Lung (tissue), 12 donors: ENCODE measurements around the gene DMXL2. TPM values are rescaled to one million over a fixed set of nuclear protein-coding genes. Genes with fewer than 3 reads are reported as not detected.
A peak's percentile ranks its signal among the peaks of the same experiment; 100 is the strongest.

Source experiments
- ATAC-seq: fragments of 200-7000 bp; cut with Tn5 transposase; one replicate; pipeline ENCODE4 v1.9.1; 2020; ENCODE audit warnings: moderate number of reproducible peaks; ENCODE audit not compliant: insufficient read depth, low FRiP score
- DNase-seq, 3 donors: peaks; one replicate each; pipeline ENCODE4 v3.0.0-alpha.2; 2013 to 2017
- H3K27ac ChIP-seq, 2 donors: one replicate each; pipeline ENCODE4 v1.5.1; 2013; ENCODE audit warnings: mild to moderate bottlenecking in 2 of 2, moderate library complexity in 2 of 2, control low read depth in 1 of 2, inconsistent platforms in 1 of 2, low read depth in 1 of 2, low read length in 1 of 2
- H3K27me3 ChIP-seq, 3 donors: one replicate each; pipeline ENCODE4 v1.5.1; 2013; ENCODE audit warnings: low read length in 2 of 3; ENCODE audit not compliant: control insufficient read depth in 3 of 3, insufficient read depth in 3 of 3
- H3K36me3 ChIP-seq, 4 donors: one replicate each; pipeline ENCODE4 v1.5.1; 2013; ENCODE audit warnings: low read length in 4 of 4, mild to moderate bottlenecking in 1 of 4, moderate library complexity in 1 of 4; ENCODE audit not compliant: control insufficient read depth in 4 of 4, insufficient read depth in 4 of 4
- H3K4me1 ChIP-seq, 5 donors: one replicate each; pipeline ENCODE4 v1.5.1; 2013; ENCODE audit warnings: low read length in 5 of 5, mild to moderate bottlenecking in 2 of 5, moderate library complexity in 1 of 5; ENCODE audit not compliant: control insufficient read depth in 5 of 5, insufficient read depth in 5 of 5
- H3K4me3 ChIP-seq: one replicate; pipeline ENCODE4 v1.5.1; 2013; ENCODE audit warnings: mild to moderate bottlenecking, control low read depth, moderate library complexity
- H3K9ac ChIP-seq, 2 donors: one replicate each; pipeline ENCODE4 v1.5.1; 2013; ENCODE audit warnings: low read length in 2 of 2, control low read depth in 1 of 2; ENCODE audit not compliant: insufficient read depth in 1 of 2
- H3K9me3 ChIP-seq, 4 donors: one replicate each; pipeline ENCODE4 v1.5.1; 2013; ENCODE audit warnings: low read length in 3 of 4, mild to moderate bottlenecking in 1 of 4, moderate library complexity in 1 of 4; ENCODE audit not compliant: control insufficient read depth in 4 of 4, insufficient read depth in 3 of 4
- CTCF ChIP-seq: IDR thresholded peaks from 2 replicates; pipeline ENCODE4 v1.5.1; 2012; ENCODE audit warnings: mild to moderate bottlenecking; ENCODE audit errors: control extremely low read depth, extremely low read depth
- WGBS, 2 donors: extraction: QIAGEN DNeasy Blood & Tissue Kit; methylation state at CpG; one replicate each; pipeline ENCODE4 v1.1.7; 2013; 5-methylcytosine and 5-hydroxymethylcytosine counted together
- polyA plus RNA-seq, 2 donors: library from polyadenylated mRNA; stranded (reverse); fragments of 200-250 nt; gene quantifications; one replicate each; pipeline ENCODE4 v1.2.1, GENCODE V29; 2013
- total RNA-seq, 2 donors: library from RNA; depleted of rRNA in 1 of 2; stranded (reverse); fragments of >200 nt in 1 of 2; gene quantifications; one replicate each; pipeline ENCODE4 v1.2.1, GENCODE V29; 2014 to 2021
- donor health status: control.
- donor health status: control.
- donor health status: Bipolar disorder and iron deficiency.
- donor health status: healthy.
- donor health status: DM: yes; HTN: yes; CAD: no.

Gene DMXL2
- total and polyA plus RNA-seq, 4 donors: 40.9 to 105 (median 75.3) TPM

DNA sequence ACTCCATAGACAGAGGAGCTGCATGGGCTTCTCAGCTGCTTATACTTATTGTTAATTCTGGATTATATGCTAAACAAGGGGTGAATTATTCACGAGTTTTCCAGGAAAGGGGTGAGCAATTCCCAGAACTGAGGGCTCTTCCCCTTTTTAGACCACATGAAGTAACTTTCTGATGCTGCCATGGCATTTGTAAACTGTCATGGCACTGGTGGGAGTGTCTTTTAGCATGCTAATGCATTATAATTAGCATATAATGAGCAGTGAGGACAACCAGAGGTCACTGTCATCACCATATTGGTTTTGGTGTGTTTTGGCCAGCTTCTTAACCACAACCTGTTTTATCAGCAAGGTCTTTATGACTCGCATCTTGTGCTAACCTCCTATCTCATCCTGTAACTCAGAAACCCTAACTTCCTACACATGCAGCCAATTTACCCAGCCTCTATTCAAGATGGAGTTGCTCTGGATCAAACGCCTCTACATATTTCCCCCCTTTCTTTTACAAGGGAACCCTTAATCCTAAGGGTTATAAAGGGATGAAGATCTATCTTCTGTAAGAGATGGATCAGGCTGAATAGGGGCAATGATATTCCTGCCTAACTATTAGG, 12.1 kb upstream of the DMXL2 start:
- 63 to 65% methylated on average over 3 of the region's 3 CpGs for WGBS, 2 donors
- Histone ChIP-seq H3K9me3 (no peaks in the 10 kb centered on the region), H3K4me3 (no peak overlapping the region), H3K9ac (no peak overlapping the region), H3K36me3 (no peaks in the 10 kb centered on the region), H3K27ac (no peak overlapping the region), H3K27me3 (no peaks in the 10 kb centered on the region), H3K4me1 (no peaks in the 10 kb centered on the region)
- DNase-seq: no peak
- no peak for TF ChIP-seq CTCF
- ATAC-seq: no peak

- no peaks in the 10 kb centered on the region for H3K4me1 ChIP-seq
- H3K27me3 ChIP-seq: no peaks in the 10 kb centered on the region
- 27 to 49% methylated on average over 1 of the region's 1 CpG for WGBS, 2 donors
- no peak overlapping the region for H3K9ac ChIP-seq
- no peak overlapping the region for H3K4me3 ChIP-seq
- TF ChIP-seq CTCF: no peak
- ATAC-seq (peak; percentile 62), DNase-seq (peak in 1 of 3 donors; percentile 32)
- no peaks in the 10 kb centered on the region for H3K9me3 ChIP-seq
- no peak overlapping the region for H3K27ac ChIP-seq
- no peaks in the 10 kb centered on the region for H3K36me3 ChIP-seq
Measured at GRCh38 chr15:51629612-51630011, 7.0 kb upstream of the DMXL2 start.

- TF ChIP-seq CTCF: no peak
- Histone ChIP-seq H3K36me3 (no peaks in the 10 kb centered on the region), H3K9ac (no peak overlapping the region), H3K4me3 (no peak overlapping the region), H3K27ac (no peak overlapping the region), H3K4me1 (peaks cover 0 to 21% (median 3%) of the 10 kb centered on the region in 5 donors), H3K27me3 (no peaks in the 10 kb centered on the region), H3K9me3 (no peaks in the 10 kb centered on the region)
- DNase-seq (no peak), ATAC-seq (no peak)
- WGBS, 2 donors: 53 to 65% methylated on average over 1 of the region's 1 CpG
Measured at GRCh38 chr15:51625236-51625635, 2.7 kb upstream of the DMXL2 start.

GRCh38 chr15:51624022-51624421, 1.5 kb upstream of the DMXL2 start:
- no peaks in the 10 kb centered on the region for H3K27me3 ChIP-seq
- ATAC-seq (no peak), DNase-seq (peak in 1 of 3 donors; percentile 10)
- H3K9me3 ChIP-seq: no peaks in the 10 kb centered on the region
- peaks cover 0 to 22% (median 3%) of the 10 kb centered on the region in 5 donors for H3K4me1 ChIP-seq
- WGBS, 2 donors: 73 to 81% methylated on average over 4 of the region's 4 CpGs
- H3K4me3 ChIP-seq: no peak overlapping the region
- no peak for TF ChIP-seq CTCF
- no peak overlapping the region for H3K27ac ChIP-seq
- no peak overlapping the region for H3K9ac ChIP-seq
- H3K36me3 ChIP-seq: no peaks in the 10 kb centered on the region
